Glutamatergic neuron (in vitro differentiated cells): ENCODE measurements around the gene BAG5. TPM values are rescaled to one million over a fixed set of nuclear protein-coding genes. Genes with fewer than 3 reads are reported as not detected.

Experiments used
- DNase-seq: peaks from one replicate; pipeline ENCODE4 v3.0.0; 2022
- H3K27ac Mint-ChIP-seq: one replicate; pipeline ENCODE4 v1.8.0; 2020; ENCODE audit warnings: mild to moderate bottlenecking, mixed read lengths, inconsistent platforms; ENCODE audit not compliant: unreplicated experiment
- H3K27me3 Mint-ChIP-seq: one replicate; pipeline ENCODE4 v1.8.0; 2020; ENCODE audit warnings: mild to moderate bottlenecking, moderate library complexity, mixed read lengths, inconsistent platforms; ENCODE audit not compliant: unreplicated experiment
- H3K36me3 Mint-ChIP-seq: one replicate; pipeline ENCODE4 v1.8.0; 2020; ENCODE audit warnings: mild to moderate bottlenecking, mixed read lengths, inconsistent platforms; ENCODE audit not compliant: unreplicated experiment
- H3K4me1 Mint-ChIP-seq: one replicate; pipeline ENCODE4 v1.8.0; 2020; ENCODE audit warnings: mild to moderate bottlenecking, low read depth, mixed read lengths, inconsistent platforms; ENCODE audit not compliant: unreplicated experiment
- H3K4me3 Mint-ChIP-seq: one replicate; pipeline ENCODE4 v1.8.0; 2020; ENCODE audit warnings: mild to moderate bottlenecking, mixed read lengths, inconsistent platforms; ENCODE audit not compliant: unreplicated experiment
- H3K9me3 Mint-ChIP-seq: one replicate; pipeline ENCODE4 v1.8.0; 2020; ENCODE audit warnings: mild to moderate bottlenecking, moderate library complexity, mixed read lengths, inconsistent platforms; ENCODE audit not compliant: unreplicated experiment
- CTCF ChIP-seq: fragments of 200-600 bp; sonication (generic); IDR thresholded peaks from one replicate; pipeline ENCODE4 v1.5.0; 2021; ENCODE audit not compliant: partially characterized antibody, unreplicated experiment
- total RNA-seq: library from RNA; stranded (reverse); fragmentation: NEBNext Ultra II Directional; extraction: Animal tissue kit (Norgen Biotek cat#: 25700); gene quantifications from one replicate; pipeline ENCODE4 v1.2.1, GENCODE V29; 2021; ENCODE audit not compliant: unreplicated experiment

Gene BAG5
- total RNA-seq, 1 donor from 2014 or later = 34.4 TPM

GRCh38 chr14:103540821-103541708 is 21.4 kb downstream of the BAG5 start:
- Mint-ChIP-seq H3K4me3 (no peak overlapping the region), H3K27me3 (peaks cover 12% of the 10 kb centered on the region), H3K9me3 (peaks cover 2% of the 10 kb centered on the region), H3K36me3 (no peaks in the 10 kb centered on the region), H3K27ac (peak overlapping the region; percentile 76), H3K4me1 (peaks cover 14% of the 10 kb centered on the region)
- peak; percentile 7 for DNase-seq
- TF ChIP-seq CTCF = no peak

DNA sequence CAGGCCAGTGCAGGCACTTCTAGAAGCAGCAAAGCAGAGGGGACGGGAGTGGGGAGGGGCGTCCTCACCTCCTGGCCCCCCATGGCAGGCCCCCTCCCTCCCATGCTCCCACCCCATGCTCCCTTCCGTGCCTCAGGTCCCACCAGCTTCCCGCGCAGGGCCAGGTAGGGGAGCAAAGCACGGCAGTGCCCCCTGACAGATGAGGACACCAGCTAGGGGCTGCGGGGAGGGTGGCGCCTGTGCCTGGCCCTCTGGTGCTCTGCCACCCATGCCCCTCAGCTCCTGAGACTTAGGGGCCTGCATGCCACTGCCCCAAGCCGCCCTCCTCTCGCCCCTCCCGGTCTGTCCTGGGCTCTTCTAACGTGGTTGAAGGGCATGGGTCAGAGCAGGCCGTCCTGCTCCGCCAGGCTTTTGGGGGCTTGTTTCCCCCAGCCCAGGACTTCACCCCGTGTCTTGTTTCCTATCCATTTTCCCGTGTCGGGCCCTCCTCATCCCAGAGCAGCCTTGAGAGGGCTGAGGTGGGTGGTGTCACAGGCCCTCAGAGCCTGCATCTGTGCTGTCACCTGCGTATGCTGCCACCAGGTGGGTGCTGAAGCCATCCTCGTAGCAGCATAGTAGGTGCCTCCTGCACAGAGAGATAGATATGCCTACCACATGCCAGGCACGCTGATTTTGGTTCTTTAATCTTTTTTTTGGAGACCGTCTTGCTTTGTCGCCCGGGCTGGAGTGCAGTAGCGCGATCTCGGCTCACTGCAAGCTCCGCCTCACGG is 23.2 kb downstream of the BAG5 start:
- Mint-ChIP-seq H3K27me3 (peaks cover 9% of the 10 kb centered on the region), H3K9me3 (peaks cover 1% of the 10 kb centered on the region), H3K27ac (no peak overlapping the region), H3K4me1 (peaks cover 8% of the 10 kb centered on the region), H3K36me3 (no peaks in the 10 kb centered on the region), H3K4me3 (no peak overlapping the region)
- peak; percentile 14 for DNase-seq
- TF ChIP-seq CTCF = no peak

DNA sequence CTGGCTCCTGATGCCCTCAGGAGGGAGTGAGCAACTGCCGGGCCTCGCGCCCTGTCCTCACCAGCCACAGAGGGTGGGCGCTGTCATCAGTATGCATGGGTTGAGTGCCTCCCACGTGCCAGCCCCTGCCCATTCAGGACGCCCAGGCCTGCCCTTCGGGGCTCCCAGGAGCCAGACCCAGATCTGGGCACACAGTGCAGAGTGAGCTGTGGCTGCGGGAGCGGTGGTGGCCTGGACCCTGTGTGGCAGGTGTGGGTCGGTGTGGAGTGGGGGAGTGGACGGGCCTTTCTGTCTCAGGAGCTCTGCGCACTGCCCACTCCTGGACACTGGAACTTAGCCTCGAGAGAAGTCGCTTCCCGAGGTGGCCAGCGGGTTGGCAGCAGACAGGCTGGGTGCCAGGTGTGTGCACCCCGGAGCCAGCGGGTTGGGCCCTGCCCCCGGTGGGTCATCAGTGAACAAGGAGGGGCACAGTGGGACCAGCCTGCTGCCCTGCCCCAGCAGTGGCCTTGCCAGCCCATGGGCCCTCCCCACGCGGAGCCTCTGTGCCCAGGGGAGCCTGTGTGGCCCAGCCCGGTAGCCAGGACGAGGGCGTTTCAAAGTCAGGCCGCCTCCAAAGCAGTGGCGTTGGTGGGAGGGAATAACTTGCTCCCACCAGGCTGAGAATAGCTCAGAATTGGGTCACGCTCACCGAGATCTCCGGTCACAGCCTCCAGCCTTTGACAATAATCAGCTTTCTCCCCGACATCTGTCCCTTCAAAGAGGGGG is 24.0 kb downstream of the BAG5 start:
- Mint-ChIP-seq H3K4me3 (no peak overlapping the region), H3K4me1 (peaks cover 8% of the 10 kb centered on the region), H3K27ac (no peak overlapping the region), H3K27me3 (peaks cover 9% of the 10 kb centered on the region), H3K36me3 (no peaks in the 10 kb centered on the region), H3K9me3 (peaks cover 1% of the 10 kb centered on the region)
- no peak for TF ChIP-seq CTCF
- DNase-seq = peak; percentile 33

GRCh38 chr14:103537175-103537990 is 25.1 kb downstream of the BAG5 start:
- no peaks in the 10 kb centered on the region for H3K36me3 Mint-ChIP-seq
- H3K4me1 Mint-ChIP-seq = peaks cover 8% of the 10 kb centered on the region
- peaks cover 9% of the 10 kb centered on the region for H3K27me3 Mint-ChIP-seq
- no peak overlapping the region for H3K4me3 Mint-ChIP-seq
- peak overlapping the region; percentile 81 for H3K27ac Mint-ChIP-seq
- H3K9me3 Mint-ChIP-seq = peaks cover 1% of the 10 kb centered on the region
- DNase-seq = no peak
- TF ChIP-seq CTCF = no peak
